GM12801 (cell line): Measurements from ENCODE around the gene SKI.

Source experiments
- TF ChIP-seq, protein P1 (sequence below): IDR thresholded peaks from one replicate; pipeline ENCODE4 v1.5.1; 2011; ENCODE audit warnings: control low read depth; ENCODE audit not compliant: insufficient read length; ENCODE audit errors: extremely low read depth

Gene SKI

DNA sequence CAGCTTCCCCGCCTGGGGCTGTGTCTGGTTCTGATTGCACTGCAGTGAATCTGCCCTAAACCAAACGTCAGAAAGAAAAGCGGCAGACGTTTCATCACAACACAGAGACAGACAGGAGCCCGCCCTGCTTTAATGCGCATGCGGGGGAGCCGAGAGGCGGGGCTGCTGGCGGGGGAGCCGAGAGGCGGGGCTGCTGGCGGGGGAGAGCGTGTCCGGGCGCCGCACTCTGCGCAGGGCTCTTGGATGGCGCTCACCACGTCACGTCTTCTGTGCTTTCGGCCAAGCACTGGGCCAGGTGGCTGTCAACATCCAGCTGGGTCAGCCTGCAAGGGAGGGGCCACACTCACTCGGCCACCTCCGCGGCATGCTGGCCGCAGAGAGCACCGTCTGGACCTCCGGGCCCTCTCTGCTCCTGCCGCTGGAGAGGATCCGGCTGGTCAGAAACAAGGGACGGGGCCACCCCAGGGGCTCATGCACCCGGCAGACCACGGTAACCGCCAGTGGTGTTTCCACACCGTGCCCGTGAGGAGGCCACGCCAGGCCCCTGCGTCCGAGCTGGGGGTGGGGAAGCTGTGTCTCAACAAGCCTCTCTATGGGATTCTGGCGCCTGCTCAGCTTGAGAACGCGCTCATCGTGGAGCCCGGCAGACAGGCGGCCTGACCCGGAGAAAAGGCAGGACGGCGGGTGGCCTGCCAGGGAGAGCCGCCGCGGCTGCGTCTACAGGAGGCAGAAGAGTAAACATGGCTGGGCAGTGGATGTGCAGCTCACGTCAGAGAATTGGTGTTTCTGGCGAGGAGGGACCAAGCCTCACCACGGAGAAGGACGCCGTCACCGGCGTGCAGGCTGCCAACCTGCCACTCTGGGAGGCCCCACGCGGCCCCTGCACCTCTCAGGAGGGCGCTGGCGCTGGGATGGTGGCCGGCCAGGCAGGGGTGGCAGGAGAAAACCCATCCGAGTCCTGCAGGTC, 38.4 kb upstream of the SKI start:
- TF ChIP-seq, protein P1, sequence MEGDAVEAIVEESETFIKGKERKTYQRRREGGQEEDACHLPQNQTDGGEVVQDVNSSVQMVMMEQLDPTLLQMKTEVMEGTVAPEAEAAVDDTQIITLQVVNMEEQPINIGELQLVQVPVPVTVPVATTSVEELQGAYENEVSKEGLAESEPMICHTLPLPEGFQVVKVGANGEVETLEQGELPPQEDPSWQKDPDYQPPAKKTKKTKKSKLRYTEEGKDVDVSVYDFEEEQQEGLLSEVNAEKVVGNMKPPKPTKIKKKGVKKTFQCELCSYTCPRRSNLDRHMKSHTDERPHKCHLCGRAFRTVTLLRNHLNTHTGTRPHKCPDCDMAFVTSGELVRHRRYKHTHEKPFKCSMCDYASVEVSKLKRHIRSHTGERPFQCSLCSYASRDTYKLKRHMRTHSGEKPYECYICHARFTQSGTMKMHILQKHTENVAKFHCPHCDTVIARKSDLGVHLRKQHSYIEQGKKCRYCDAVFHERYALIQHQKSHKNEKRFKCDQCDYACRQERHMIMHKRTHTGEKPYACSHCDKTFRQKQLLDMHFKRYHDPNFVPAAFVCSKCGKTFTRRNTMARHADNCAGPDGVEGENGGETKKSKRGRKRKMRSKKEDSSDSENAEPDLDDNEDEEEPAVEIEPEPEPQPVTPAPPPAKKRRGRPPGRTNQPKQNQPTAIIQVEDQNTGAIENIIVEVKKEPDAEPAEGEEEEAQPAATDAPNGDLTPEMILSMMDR = no peak

DNA sequence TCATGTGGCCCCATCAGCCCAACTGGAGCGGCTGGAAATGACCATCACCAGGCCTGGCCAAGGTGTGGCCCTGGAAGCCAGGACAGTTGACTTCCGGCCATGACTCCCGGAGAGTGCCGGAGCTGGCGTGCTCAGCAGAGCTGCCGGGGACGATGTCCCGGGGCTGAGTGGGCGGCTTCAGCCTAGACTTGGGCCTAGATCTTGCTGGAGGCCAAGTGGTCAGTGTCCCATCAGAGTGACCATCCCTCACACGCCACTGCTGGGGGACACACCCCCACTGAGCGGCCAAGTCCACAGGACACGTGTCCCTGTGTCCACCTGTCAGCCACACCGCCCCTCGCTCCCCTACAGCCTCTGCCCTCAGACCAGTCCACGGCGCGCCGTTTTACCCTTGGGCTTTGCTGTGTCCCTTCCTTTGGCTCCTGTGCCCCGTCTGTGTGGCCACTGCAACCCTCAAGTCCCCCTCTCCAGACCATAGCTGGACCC, 37.6 kb upstream of the SKI start:
- TF ChIP-seq, protein P1 = no peak

DNA sequence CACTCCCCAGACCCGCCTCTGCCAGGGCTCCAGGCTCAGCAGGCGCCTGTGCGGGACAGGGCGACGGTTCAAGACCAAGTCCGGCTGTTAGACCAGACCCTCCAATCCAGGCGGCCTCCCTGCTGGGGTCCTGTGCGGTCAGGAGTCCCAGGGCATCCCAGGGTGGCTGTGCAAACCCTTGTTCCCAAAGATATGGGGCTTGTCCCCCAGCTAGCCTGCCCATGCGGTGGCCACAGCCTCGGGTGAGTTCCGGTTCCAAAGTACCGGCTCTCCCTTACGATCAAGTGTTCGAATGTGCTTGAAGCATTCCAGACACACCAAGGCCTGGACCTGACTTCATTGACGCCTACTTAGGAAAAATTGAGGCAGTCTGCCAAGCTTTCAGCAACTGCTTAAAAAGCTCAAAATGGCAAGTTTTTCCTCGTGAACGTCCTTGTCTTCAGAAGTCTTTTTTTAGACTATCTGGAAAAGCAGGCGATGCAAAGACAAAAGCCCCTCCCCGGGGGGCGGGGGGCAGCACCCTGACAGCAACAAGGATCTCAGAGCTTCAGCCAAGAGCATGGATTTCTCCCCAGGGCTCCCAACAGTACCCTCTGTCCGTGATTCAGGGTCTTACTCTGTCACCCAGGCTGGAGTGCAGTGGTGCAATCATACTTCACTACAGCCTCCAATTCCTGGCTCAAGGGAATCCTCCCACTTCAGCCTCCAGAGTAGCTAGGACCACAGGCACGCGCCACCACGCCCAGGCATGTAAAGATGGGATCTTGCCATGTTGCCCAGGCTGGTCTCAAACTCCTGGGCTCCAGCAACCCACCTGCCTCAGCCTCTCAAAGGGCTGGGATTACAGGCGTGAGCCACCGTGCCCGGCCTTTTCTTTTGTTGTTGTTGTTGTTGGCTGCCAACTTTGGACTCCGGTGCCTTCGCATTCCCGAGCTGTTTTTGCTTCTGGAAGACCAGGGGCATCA, 35.8 kb upstream of the SKI start:
- TF ChIP-seq, protein P1 = no peak

DNA sequence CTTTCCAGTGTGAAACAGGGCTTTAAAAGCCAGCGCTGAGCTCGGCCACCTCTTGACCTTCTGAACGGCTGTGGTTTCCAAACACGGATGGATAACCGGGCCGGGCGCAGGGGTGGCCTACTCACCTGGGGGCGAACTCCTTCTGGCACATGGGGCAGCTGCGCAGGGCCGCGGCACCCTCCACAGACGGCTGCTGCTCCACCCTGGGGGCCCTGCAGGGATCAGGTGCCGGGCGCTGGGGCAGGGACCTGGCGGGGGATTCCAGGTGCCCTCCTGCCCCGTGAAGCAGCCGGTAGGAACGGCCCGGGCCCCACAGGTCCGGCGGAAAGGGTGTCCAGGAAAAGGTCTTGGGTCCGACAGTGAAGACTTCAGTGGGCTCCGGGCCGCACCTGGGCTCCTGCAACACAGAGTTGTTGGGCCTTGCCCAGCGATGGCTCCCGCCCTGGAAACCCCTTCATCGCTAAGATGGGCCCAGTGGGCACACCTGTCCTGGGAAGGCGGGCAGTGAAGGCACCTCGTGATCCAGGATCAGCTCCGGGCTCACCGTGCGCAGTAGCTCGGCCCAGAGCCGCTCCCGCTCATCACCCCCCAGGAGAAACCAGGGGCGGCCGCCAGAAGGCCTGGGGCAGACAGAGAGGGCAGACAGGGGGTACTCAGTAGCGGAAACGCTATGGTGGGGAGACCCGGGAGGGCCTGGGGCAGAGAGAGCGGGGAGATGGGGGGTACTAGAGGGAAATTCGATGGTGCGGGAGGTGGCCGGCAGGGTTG, 34.4 kb upstream of the SKI start:
- TF ChIP-seq, protein P1 = no peak

DNA sequence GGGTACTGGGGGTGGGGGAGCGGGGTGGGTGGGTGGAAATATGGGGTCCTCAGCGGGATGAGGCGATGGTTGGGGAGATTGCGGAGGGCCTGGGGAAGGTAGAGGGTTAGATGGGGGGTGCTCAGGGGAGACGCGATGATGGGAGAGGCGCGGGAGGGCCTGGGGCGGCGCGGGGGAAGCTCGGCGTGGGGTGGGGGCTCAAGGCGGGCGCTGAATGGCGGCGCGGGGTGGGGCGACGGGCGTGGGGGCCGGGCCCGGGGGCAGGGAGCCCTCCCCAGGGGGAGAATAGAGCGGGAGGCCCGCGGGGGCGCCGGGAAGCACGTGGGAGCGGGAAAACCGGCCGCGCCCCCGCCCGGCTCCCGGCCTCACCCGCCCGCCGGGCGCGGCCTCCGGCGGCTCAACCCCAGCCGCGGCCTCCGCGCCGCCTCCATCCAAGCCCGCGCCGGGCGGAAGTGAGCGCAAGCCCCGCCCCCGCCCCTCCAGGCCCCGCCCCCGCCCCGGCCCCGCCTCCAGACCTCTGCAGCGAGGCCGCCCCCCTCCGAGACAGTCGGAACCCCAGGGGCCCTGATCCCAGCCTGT, 33.7 kb upstream of the SKI start, which contains the start of gene FAAP20:
Gene FAAP20, minus strand, starts transcription at position 454 of the 579 bp plus-strand sequence. Its CDS starts 23 bp downstream, at position 431.
- TF ChIP-seq, protein P1 = no peak

DNA sequence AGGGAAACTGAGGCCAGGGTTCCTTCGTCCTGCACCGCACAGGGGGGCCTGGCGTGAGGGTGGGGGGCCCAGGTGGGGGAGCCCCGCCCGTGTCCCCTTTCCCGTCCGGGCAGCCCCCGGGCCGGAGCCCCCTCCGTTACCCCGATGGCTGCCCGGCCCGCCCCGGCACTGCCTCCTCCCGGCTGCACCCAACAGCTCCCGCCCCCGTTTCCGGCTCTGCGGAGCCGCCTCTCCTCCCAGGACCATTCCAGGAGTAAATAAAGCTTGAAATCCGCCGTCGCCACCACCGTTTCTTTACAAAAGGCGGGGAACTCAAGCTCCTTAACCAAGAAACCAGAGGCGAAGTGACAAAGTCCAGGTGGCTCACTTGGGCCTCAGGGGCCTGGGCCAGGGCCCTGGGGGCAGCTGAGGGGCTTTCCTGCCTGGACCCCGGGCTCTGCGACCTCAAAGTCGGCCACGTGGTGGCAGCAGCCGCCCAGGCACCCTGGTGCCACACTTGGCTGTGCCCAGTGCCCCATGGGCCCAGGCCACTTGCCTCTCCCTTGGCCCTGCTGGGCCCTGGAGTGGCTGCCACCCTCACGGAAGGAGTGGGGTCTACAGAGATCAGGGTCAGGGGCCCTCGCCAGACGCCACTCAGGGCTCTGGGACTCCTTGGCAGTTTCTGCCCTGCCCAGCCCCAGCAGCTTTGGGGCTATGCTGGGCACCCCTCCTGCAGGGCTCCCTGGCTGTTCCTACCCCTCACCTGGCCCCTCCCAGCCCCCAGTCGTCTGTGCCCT, 33.0 kb upstream of the SKI start:
- TF ChIP-seq, protein P1 = no peak
